HG02678 (cell line): Measurements from ENCODE around the gene COL2A1.

ENCODE experiments used
- ATAC-seq: cut with Tn5 transposase; IDR thresholded peaks from one replicate; pipeline ENCODE4 v1.9.1; 2021; ENCODE audit warnings: mild to moderate bottlenecking, moderate library complexity; ENCODE audit not compliant: unreplicated experiment

COL2A1 gene

GRCh38 chr12:47991106-47992061, 12.9 kb downstream of the COL2A1 start:
- no peak for ATAC-seq

- ATAC-seq = peak; percentile 92
These were observed 13.7 kb downstream of the COL2A1 start for GRCh38 chr12:47990351-47991105.

- ATAC-seq = no peak
These were observed 14.6 kb downstream of the COL2A1 start for GRCh38 chr12:47989666-47990065.

- no peak for ATAC-seq
These were observed 15.3 kb downstream of the COL2A1 start for GRCh38 chr12:47989023-47989417.

GRCh38 chr12:47988073-47989022, 15.9 kb downstream of the COL2A1 start:
- ATAC-seq = no peak

GRCh38 chr12:47987411-47988072, 16.7 kb downstream of the COL2A1 start:
- no peak for ATAC-seq

- no peak for ATAC-seq
These were observed 17.4 kb downstream of the COL2A1 start for GRCh38 chr12:47986832-47987231.

- no peak for ATAC-seq
These were observed 18.0 kb downstream of the COL2A1 start for GRCh38 chr12:47986291-47986660.

GRCh38 chr12:47985596-47986290, 18.5 kb downstream of the COL2A1 start:
- no peak for ATAC-seq

- no peak for ATAC-seq
These were observed 19.9 kb downstream of the COL2A1 start for GRCh38 chr12:47984331-47984801.

GRCh38 chr12:47983541-47984115, 20.6 kb downstream of the COL2A1 start:
- ATAC-seq = no peak

- no peak for ATAC-seq
These were observed 21.5 kb downstream of the COL2A1 start for GRCh38 chr12:47982770-47983169.

GRCh38 chr12:47982311-47982710, 22.0 kb downstream of the COL2A1 start:
- no peak for ATAC-seq

GRCh38 chr12:47981496-47982260, 22.6 kb downstream of the COL2A1 start:
- ATAC-seq = no peak

- ATAC-seq = no peak
These were observed 23.3 kb downstream of the COL2A1 start for GRCh38 chr12:47980779-47981495.

- ATAC-seq = no peak
These were observed 24.1 kb downstream of the COL2A1 start for GRCh38 chr12:47980197-47980596.

- ATAC-seq = no peak
These were observed 24.6 kb downstream of the COL2A1 start for GRCh38 chr12:47979686-47980085.

GRCh38 chr12:47979166-47979565, 25.1 kb downstream of the COL2A1 start:
- ATAC-seq = no peak
